ENCODE measurements around the gene FUT2.
A peak's percentile ranks its signal among the peaks of the same experiment; 100 is the strongest.
"Not testable (repeated sequence)": the region's sequence is repeated elsewhere in the genome, so short reads cannot be mapped to it uniquely, and the experiment has no call there.

Gene FUT2

GRCh38 chr19:48670699-48671445 lies 24.9 kb upstream of the FUT2 start:
- DNase-seq (ENCODE audit: insufficient read length, low spot score) (no peak), FAIRE-seq (no peak)

GRCh38 chr19:48671446-48671995 lies 24.2 kb upstream of the FUT2 start:
- DNase-seq (ENCODE audit: insufficient read length, low spot score) (no peak), FAIRE-seq (no peak)

- DNase-seq (ENCODE audit: insufficient read length, low spot score): no peak
- FAIRE-seq: no peak
These were observed 22.8 kb upstream of the FUT2 start, which contains the start of gene NTN5 for GRCh38 chr19:48672994-48673393. Gene NTN5, minus strand, starts transcription at chr19:48673017. Its CDS starts 2,031 bp downstream, at chr19:48670986.

GRCh38 chr19:48673436-48674100 lies 22.2 kb upstream of the FUT2 start:
- DNase-seq (ENCODE audit: insufficient read length, low spot score) (no peak), FAIRE-seq (no peak)

- FAIRE-seq (no peak), DNase-seq (ENCODE audit: insufficient read length, low spot score) (no peak)
These were observed 21.5 kb upstream of the FUT2 start for GRCh38 chr19:48674216-48674809.

GRCh38 chr19:48674921-48675824 lies 20.6 kb upstream of the FUT2 start:
- peak; percentile 98 for DNase-seq (ENCODE audit: insufficient read length, low spot score)
- peak; percentile 96 for FAIRE-seq

GRCh38 chr19:48676487-48676886 lies 19.3 kb upstream of the FUT2 start:
- no peak for FAIRE-seq
- no peak for DNase-seq (ENCODE audit: insufficient read length, low spot score)

- DNase-seq (ENCODE audit: insufficient read length, low spot score) (no peak), FAIRE-seq (no peak)
These were observed 18.9 kb upstream of the FUT2 start for GRCh38 chr19:48676887-48677286.

- FAIRE-seq (no peak), DNase-seq (ENCODE audit: insufficient read length, low spot score) (no peak)
These were observed 17.6 kb upstream of the FUT2 start for GRCh38 chr19:48678201-48678600.

- FAIRE-seq: not testable (repeated sequence)
These were observed 15.8 kb upstream of the FUT2 start for GRCh38 chr19:48680006-48680405.

GRCh38 chr19:48680436-48681126 lies 15.2 kb upstream of the FUT2 start:
- no peak for DNase-seq (ENCODE audit: insufficient read length, low spot score)
- no peak for FAIRE-seq

More at GRCh38 chr19:48680006-48680405, 15.8 kb upstream of the FUT2 start:
- not testable (repeated sequence) for DNase-seq (ENCODE audit: insufficient read length, low spot score)

GRCh38 chr19:48681127-48681470 lies 14.7 kb upstream of the FUT2 start:
- DNase-seq (ENCODE audit: insufficient read length, low spot score) (no peak), FAIRE-seq (no peak)

GRCh38 chr19:48683349-48683748 lies 12.4 kb upstream of the FUT2 start:
- no peak for FAIRE-seq
- no peak for DNase-seq (ENCODE audit: insufficient read length, low spot score)

- DNase-seq (ENCODE audit: insufficient read length, low spot score): no peak
- no peak for FAIRE-seq
These were observed 10.2 kb upstream of the FUT2 start for GRCh38 chr19:48685583-48685982.

- FAIRE-seq: no peak
- DNase-seq (ENCODE audit: insufficient read length, low spot score): no peak
These were observed 9.7 kb upstream of the FUT2 start for GRCh38 chr19:48686088-48686487.

GRCh38 chr19:48686637-48687036 lies 9.1 kb upstream of the FUT2 start:
- not testable (repeated sequence) for FAIRE-seq; DNase-seq (ENCODE audit: insufficient read length, low spot score)

- DNase-seq (ENCODE audit: insufficient read length, low spot score) (no peak), FAIRE-seq (no peak)
These were observed 8.0 kb upstream of the FUT2 start for GRCh38 chr19:48687776-48688175.

GRCh38 chr19:48689449-48689848 lies 6.3 kb upstream of the FUT2 start:
- FAIRE-seq: no peak
- DNase-seq (ENCODE audit: insufficient read length, low spot score): no peak

- FAIRE-seq; DNase-seq (ENCODE audit: insufficient read length, low spot score): not testable (repeated sequence)
These were observed 2.1 kb upstream of the FUT2 start for GRCh38 chr19:48693629-48694028.

All from GM19239 (cell line).